Stimulated activated CD4-positive, alpha-beta T cell treated with anti-CD3 and anti-CD28 coated beads, Interleukin-2, amount 100 ng/mL, for 48 hours (primary cell): Measurements from ENCODE around the gene IFIT3.
"Not testable (repeated sequence)": the region's sequence is repeated elsewhere in the genome, so short reads cannot be mapped to it uniquely, and the experiment has no call there.

Experiments used
- DNase-seq, 2 donors: peaks; one replicate each; pipeline ENCODE4 v3.0.0-alpha.2; 2020

IFIT3 gene

DNA sequence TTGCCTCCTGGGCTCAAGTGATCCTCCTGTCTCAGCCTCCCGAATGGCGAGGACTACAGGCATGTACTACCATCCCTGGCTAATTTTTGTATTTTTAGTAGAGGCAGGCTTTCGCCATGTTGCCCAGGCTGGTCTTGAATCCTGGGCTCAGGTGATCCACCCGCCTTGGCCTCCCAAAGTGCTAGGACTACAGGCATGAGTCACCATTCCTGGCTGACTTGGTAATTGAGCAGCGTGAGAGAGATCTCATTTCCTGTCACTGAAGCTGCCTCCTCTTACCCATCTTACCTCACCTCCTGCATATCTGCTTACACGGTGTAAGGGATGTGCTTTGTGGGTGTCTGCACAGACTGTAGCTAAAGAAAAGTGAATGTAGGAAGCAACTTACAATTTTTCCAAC, 9.7 kb downstream of the IFIT3 start:
- peak in 1 of 2 donors; percentile 15 for DNase-seq

DNA sequence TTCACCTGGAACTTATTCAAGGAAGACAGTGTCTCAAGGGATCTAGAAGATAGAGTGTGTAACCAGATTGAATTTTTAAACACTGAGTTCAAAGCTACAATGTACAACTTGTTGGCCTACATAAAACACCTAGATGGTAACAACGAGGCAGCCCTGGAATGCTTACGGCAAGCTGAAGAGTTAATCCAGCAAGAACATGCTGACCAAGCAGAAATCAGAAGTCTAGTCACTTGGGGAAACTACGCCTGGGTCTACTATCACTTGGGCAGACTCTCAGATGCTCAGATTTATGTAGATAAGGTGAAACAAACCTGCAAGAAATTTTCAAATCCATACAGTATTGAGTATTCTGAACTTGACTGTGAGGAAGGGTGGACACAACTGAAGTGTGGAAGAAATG, 10.9 kb downstream of the IFIT3 start:
- DNase-seq, result no peak

DNA sequence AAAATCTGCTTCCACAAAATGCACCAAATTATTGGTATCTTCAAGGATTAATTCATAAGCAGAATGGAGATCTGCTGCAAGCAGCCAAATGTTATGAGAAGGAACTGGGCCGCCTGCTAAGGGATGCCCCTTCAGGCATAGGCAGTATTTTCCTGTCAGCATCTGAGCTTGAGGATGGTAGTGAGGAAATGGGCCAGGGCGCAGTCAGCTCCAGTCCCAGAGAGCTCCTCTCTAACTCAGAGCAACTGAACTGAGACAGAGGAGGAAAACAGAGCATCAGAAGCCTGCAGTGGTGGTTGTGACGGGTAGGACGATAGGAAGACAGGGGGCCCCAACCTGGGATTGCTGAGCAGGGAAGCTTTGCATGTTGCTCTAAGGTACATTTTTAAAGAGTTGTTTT, 12.1 kb downstream of the IFIT3 start:
- no peak for DNase-seq

DNA sequence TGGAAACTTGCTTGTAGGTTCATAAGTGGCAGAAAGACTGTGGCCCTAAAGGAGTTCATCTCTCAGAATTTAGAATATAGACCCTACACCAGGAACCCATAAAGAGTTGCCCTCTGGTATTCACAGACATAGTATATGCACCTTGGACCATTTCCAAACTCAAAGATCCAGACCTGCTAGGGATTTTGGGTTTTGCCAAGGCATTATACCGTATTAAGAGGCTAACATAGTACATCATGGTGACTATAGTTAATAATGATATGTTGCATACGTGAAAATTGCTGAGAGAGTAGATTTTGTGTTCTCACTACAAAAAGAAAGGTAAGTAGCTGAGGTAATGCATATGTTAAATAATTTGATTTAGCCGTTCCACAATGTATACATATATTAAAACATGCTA, 13.9 kb downstream of the IFIT3 start:
- DNase-seq, result no peak

DNA sequence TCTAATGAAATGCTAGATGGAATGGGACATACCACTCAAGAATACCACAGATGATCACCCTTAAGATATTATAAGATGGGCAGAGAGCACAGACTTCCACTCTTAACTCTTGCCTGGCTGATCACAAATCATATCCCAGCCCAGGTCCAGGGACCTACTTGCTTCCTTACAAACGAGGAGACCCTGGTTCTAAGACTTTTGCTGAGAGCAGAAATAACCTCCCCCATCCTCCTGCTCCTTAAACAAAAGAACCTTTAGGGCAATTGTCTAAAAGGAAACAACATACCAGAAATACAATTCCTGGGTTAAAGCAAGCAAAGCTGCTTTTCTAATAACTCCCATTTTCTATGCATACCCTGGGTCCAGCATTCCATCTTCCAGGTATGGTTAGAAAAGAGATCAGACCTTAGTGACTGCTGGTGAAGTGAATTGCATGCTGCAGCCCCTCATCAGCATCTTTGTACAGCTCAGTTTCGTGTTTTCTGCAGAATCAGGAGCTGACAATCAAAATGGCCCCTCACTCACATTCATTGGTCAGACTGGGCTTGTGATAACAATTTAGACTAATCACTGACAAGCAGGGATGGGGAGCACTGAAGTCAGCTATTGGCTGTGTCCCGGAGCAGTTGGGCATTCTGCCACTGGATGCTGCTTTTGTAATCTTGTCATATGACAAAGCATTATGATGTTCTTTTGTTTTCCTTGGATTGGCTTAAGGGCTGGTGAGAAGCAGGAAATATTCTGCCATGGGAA, 14.6 kb downstream of the IFIT3 start:
- DNase-seq, result no peak

DNA sequence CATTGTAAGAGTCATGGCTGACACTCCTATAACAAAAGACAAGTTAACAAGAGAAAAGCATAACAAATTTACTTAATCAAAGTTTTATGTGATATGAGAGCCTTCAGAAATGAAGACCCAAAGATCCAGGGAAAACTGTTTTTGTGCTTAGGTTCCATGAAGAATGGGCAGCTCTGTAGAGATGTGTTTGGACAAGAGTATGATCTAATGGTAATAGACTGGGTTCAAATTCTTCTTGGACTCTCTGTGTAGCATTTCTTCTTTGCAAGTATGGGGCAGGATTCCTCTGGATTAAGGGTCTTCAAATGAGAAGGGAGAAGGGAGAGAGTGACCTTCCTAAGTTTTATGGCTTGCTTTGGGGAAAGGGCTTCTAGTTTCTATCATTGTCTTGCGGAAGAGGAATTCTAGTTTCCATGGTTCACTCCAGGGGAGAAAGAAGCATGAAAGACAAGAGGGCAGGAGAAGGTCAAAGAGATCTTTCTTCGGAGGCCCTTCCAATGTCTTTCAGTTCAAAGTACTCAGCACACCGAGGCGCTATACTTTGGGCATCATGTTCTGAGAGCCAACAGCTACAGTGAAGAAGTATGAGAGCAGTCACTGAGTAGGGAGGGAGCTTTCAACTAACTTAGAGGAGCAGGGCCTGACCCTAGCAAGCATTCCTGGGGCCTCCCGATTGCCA, 15.4 kb downstream of the IFIT3 start:
- no peak for DNase-seq

DNA sequence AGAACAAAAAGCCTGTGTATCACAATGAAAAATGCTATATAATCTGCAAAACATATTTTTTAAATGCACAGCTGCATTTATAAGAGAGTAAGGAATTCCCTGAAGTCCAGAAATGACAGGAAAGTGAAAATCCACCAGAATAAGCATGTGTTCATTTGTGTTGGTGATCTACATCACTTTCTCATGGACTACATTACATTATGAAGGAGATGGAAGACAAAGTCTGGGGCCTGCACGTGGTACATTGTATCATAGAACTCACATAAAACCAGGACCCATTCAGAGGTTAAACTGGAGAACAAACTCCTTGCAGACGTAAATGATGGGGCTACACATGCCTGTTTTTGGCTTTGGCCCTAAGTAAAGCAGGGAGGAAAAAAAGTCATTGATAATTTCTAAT, 16.4 kb downstream of the IFIT3 start:
- no peak for DNase-seq

DNA sequence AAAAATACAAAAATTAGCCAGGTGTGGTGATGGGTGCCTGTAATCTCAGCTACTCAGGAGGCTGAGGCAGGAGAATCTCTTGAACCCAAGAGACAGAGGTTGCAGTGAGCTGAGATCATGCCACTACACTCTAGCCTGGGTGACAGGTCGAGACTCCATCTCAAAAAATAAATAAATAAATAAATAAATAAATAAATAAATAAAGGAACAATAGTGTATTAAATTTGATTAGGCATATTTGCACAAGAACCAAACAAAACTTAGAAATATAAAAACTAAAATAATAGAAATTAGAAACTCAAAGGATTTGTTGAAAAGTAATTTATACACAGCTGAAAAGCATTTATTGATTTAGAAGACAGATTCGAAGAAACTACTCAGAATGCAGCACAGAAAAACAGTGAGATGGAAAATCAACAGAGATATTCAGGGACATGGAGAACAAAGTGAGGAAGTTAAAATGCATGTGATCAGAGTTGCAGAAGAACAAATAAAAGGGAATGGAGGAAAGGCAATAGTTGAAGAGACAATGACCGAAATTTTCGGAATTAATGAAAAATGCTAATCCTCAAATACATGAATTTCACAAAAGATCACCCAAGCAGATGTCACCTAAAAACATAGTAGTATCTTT, 17.7 kb downstream of the IFIT3 start:
- no peak for DNase-seq

DNA sequence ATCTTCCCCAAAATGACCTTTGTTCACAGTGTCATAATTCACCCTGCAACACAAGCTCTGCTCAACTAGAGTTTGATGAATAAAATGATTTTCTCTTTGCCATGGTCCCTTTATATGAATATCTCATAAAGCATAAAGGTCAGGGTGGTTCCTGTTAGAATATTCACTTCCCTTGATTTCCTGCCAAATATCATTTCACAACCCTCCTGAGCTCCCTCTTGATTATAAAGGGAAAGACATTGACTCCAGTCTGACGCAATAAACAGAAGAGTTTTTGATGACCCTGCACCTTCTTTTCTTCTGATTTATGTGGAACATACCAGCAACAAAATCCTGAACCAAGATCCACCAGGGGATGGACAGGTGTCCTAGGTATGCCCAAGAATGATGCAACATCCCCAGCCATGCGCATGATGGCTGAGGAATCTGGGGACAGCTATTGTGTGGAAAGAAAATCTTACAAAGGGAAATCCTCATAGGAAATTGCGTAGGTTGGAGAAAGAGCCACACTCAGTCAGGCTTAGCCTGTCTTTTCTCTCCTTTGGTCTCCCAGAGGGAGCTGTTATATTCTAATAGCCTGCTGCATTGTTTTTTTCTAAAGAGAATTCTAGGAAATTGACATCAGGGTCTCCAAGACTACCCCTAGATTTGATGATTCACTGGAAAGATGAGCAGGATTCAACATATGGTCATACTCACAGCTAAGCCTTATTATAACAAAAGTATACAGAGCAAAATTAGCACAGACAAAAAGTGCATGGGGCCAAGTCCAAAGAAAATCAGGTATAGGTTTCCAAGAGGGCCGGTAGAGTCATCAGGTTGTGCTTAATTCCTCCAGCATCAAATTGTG, 18.8 kb downstream of the IFIT3 start:
- no peak for DNase-seq

DNA sequence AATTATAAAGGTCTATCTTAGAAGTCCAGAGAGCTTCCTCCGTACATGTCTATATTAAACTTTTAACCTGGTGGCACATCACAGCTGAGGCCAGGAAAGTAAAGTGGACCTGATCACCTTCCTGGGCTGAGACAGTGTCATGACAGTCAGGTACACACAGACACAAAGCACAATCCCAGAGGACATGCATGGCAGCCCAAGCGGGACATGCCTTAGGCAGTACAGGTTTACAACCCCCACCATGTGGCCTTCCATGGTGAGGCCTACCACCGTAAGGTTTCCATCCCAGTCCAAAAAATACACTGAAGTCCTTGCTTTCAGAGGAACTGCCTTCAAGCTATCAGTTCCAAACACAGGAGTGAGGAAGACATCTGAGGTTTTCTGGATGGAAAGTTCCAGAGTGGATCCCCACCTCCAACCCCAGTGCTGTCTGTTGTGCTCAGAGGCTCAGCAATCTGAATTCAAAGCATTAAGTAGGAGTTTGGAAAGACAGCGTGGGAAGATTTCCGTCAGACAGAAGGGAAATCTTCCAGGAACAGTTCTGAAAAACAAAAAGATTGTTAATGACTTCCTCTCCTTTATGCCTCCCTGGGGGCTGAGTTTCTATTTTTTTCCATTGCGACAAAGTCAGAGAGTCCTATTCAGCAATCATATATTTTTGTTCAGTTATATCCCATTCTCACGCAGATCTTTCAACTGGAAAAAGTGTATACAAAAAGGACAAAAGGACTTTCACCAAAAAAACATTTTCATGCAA, 20.1 kb downstream of the IFIT3 start:
- no peak for DNase-seq

DNA sequence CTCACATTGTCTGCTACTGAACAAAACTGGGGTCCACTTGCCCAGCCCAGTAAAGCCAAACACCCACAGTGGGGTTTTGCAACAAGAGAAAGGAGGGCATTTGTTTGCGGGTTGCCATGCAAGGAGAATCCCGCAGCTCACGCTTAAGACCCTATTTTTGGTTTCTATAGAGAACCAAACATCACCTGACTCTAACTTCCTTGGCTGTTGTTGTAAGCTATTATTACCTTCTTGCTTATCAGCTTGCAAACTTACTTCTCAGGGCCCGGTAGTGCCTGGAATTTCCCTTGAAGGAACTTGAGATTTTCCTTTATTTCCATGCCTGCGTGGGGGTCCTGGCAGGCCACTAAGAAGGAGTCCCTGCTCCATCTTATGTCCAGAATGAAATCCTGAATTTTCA, 20.7 kb downstream of the IFIT3 start:
- no peak for DNase-seq

DNA sequence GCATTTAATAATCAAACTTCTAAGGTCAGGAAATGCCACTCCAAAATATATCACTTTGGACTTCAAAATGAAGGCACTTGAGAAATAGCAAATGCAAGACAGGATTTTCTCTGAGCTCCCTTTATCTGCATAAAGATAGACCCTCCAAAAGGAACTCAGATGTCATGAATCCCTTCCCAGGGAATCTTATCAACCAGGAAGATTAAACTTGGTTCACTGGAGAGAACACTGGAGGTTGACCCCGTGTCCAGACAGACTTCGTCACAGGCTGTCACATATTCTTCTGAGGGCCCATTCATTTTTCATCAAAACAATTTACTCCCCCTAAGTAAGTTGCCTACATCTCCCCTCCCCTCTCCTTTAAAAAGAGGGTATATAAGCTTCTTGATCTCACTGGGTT, 21.2 kb downstream of the IFIT3 start:
- DNase-seq, result no peak

DNA sequence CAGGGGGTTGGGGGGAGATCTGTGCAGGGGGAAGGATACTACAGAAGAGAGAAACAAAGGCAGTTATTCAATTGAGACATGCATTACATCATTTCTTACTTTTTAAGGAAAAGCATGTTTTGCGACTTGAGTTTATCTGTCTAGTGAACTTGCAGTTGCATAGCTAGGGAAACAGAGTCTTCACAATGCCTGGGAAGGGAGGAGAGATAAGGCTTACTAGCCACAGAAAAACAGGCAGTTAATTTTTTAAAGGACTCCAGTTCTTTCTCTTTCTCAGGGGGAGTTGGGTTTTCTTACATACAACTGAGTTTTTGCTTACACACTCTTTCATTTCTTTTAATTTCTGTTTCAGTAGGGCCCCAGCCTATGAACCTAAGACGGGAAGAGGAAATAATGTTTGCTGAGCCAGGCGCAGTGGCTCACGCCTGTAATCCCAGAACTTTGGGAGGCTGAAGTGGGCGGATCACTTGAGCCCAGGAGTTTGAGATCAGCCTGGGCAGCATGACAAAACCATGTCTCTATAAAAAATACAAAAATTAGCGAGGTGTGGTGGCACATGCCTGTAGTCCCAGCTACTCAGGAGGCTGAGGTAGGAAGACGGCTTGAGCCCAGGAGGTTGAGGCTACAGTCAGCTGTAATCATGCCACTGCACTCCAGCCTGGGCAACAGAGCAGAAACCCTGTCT, 23.0 kb downstream of the IFIT3 start:
- not testable (repeated sequence) for DNase-seq

DNA sequence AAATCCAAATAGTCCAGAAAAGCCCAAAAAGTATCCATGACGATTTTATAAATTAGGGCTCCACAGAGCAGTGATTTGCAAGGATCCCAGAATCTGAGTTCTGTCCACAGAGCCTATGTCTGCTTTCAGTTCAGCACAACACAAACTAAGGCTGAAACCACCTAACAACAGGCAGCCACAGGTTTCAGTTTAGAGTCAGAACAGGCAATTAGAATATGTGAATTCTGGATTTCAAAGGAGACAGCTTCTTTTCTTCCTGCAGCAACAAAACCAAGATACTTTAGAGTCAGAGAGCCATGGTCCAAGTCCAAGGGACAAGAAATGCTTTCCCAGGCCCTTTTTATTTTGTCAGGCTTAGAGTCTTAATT, 23.6 kb downstream of the IFIT3 start:
- DNase-seq, result no peak

DNA sequence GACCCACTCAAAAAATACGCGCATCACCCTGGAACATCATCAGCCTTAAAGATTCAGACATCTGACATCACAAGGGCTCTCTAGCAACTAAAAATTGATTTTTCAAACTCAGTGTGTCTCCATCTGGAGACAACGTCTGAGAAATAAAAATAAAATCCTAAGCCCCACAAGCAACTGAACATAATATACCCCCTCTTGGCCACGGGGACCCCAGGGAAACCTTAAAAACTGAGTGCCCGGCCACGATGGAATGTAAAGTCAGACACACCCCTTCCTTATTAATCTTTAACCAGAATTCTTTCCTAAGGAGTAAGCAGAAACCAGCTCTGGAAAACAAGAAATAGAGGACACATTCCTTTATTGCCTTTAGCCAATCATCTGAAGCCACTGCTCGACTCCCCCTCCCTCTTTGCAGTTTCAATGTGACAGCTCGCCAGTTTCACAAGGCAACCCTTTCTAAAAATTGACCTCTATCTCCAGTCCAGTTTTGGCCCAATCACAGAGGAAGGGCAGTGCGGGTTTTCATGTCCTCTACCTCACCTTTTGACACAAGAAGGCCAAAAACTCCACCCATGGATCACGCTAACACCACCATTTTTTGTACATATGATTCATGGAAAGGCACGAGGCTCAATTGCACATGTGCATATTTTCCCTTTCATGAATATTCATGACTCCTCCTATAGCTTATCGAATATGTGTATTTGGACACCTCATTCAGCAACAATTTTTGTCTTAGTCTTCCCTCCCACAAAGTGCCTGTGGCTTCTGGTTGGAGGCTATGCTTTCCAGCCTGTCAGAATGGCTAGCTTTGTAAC, 24.2 kb downstream of the IFIT3 start:
- DNase-seq, result no peak

DNA sequence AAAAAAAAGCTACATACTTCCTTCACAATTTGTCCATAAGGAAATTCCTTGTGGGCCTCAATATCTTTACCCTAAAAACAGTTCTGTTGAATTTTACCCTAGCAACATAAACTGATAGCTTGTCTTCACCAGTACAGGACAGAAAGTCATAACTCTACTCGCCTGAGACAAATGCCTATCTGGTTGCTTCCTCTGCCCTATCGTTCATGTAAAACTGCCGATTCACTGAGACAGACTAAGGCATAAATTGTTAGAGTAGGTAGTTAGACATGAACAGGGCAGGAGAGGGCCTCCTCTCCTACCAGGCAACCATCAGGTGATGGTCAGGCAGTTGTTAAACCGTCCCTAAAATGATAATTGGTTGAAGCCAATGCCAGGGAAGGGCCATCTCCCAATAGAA, 25.0 kb downstream of the IFIT3 start:
- DNase-seq, result no peak

DNA sequence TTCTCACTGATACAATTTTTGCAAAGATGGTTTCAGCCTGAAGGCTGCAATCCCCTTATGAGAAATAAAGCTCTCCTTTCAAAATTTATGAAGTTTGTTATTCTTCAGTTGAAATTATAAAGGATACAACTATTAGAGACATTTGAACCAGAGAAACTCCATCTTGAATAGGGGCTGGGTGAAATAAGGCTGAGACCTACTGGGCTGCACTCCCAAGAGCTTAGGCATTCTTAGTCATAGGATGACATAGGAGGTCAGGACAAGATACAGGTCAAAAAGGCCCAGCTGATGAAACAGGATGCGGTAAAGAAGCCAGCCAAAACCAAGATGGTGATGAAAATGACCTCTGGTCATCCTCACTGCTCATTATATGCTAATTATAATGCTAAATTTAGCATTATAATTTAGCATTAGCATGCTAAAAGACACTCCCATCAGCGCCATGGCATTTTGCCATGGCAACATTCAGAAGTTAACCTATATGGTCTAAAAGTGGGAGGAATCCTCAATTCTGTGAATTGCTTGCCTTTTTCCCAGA, 27.7 kb downstream of the IFIT3 start:
- no peak for DNase-seq

DNA sequence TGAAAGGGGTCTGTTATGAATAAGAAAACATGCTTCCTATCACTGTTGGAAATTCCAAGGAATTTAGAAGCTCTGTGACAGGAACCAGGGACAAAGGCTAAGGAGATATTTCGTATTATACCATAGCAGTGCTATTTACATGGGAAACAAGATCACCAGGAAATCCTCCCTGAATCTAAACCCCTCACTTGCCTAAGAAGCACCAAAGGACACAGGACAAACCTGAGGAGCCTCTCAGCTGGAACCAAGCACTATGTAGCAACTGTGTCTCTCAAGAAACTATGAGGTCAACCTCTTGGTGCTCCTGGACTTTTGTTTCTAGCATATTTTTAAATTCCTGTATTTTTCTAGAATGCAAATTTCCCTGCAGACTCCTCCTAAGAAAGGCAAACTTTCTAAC, 29.3 kb downstream of the IFIT3 start:
- no peak for DNase-seq

DNA sequence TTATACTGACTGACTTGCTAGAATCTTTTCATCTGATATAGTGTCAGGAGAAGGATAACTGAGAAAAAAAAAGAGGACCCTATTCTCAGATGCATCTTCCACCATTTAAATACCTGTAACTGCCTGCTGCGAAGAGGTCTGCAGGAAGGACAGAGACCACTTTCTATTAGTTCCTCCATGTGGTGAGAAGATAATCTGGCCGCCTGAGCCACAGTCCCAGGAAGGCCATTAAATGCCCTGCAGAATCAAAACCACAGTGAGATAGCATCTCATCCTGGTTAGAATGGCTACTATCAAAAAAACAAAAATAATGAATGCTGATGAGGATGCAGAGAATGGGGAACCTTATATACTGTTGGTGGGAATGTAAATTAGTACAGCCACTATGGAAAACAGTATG, 30.2 kb downstream of the IFIT3 start:
- no peak for DNase-seq

DNA sequence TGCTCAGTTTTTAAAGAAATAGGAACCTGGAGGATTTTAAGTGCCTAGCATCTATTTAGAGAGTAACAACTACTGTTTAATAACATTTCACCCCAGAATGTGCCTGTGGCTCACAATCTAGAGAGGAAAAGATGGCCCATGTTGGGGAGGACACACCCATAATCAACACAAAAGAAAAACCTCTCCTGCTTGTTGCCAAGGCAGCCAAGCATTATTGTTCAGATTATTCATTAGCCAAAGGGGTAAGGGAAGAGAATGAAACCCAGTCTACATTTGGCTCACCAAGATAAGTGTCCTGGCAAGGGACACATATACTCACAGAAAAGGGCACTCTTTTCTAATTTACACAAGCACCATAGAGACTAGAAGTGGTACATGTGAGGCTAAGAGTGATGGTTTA, 32.4 kb downstream of the IFIT3 start:
- DNase-seq, result no peak

DNA sequence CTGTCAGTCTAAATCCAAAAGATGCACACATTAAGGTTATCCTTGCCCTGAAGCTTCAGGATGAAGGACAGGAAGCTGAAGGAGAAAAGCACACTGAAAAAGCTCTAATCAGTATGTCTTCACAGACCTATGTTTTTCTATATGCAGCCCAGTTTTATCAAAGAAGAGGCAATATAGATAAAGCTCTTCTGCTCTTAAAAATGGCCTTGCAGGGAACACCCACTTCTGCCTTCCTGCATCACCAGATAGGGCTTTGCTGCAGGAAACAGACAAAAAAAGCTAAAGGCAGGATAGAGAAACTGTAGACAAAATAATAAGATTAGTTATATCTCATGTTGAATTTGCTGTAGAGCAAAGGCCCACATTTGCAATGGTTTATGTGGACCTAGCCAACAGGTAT, 35.1 kb downstream of the IFIT3 start:
- no peak for DNase-seq
